ENCODE results near the gene MYL7. TPM values are rescaled to one million over a fixed set of nuclear protein-coding genes. Genes with fewer than 3 reads are reported as not detected.

Gene MYL7
- total RNA-seq, result not detected

DNA sequence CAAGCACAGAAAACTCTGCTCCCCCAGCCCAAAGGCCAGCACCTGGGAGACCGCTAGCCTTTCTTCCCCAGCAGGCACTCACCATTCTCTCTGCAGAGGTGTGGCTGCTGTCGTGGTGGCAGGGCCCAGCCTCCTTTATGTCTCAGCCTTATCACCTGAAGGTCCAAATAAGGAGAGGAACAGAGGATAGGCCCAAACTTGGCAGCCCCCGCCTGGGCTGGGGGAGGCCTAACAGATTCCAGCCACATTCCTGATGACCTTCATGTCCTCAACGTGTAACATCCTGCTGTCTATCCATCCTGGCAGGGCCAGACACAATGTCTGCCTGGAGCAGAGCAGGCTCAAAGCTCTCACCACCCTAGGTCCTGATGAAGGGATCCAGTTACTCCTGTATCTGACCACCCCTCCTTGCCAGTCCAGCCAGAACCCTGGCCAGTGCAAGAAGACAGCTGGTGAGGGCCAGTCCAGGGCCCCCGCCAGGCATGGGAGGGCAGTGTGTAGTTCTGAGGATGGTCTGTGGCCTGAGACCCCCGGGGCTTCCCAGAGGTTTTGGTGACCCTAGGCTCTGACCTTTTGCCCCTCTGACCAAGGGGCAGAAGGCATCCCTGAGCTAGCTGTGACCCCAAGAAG is at the start of gene MYL7:
Gene MYL7 (minus strand): TSS at position 112 of the 630 bp plus-strand sequence. CDS start 27 bp downstream, at position 85.
- no peak for DNase-seq
- no peaks in the 10 kb centered on the region for H3K36me3 ChIP-seq
- H3K4me1 ChIP-seq, result peaks cover 9 to 14% (median 11%) of the 10 kb centered on the region in 3 donors
- H3K27ac ChIP-seq, result no peak within 1 kb of the TSS
- no peak for TF ChIP-seq POLR2A (IDR thresholded peaks at IDR 0.05)
- TF ChIP-seq, protein P1, sequence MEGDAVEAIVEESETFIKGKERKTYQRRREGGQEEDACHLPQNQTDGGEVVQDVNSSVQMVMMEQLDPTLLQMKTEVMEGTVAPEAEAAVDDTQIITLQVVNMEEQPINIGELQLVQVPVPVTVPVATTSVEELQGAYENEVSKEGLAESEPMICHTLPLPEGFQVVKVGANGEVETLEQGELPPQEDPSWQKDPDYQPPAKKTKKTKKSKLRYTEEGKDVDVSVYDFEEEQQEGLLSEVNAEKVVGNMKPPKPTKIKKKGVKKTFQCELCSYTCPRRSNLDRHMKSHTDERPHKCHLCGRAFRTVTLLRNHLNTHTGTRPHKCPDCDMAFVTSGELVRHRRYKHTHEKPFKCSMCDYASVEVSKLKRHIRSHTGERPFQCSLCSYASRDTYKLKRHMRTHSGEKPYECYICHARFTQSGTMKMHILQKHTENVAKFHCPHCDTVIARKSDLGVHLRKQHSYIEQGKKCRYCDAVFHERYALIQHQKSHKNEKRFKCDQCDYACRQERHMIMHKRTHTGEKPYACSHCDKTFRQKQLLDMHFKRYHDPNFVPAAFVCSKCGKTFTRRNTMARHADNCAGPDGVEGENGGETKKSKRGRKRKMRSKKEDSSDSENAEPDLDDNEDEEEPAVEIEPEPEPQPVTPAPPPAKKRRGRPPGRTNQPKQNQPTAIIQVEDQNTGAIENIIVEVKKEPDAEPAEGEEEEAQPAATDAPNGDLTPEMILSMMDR (IDR thresholded peaks at IDR 0.05), result no peak
- H3K9me3 ChIP-seq, result no peaks in the 10 kb centered on the region
- peaks cover 0 to 20% (median 0%) of the 10 kb centered on the region in 4 donors for H3K27me3 ChIP-seq
- WGBS, 2 donors, result 60 to 81% methylated on average over 1 to 4 of the region's 6 CpGs
- intact Hi-C loops (cut with DNase I), result no loop called here
- no peak within 1 kb of the TSS for H3K4me3 ChIP-seq

- Histone ChIP-seq H3K9me3 (no peaks in the 10 kb centered on the region), H3K4me1 (peaks cover 1 to 4% (median 2%) of the 10 kb centered on the region in 3 donors), H3K27ac (no peak overlapping the region), H3K36me3 (no peaks in the 10 kb centered on the region), H3K27me3 (peaks cover 0 to 33% (median 0%) of the 10 kb centered on the region in 4 donors), H3K4me3 (no peak overlapping the region)
- intact Hi-C loops (cut with DNase I), result no loop called here
- no peak for DNase-seq
- no peak for TF ChIP-seq POLR2A (IDR thresholded peaks at IDR 0.05)
- TF ChIP-seq, protein P1 (IDR thresholded peaks at IDR 0.05), result no peak
- WGBS, 2 donors, result 78 to 79% methylated on average over 13 of the region's 14 CpGs
Observed at GRCh38 chr7:44189993-44190872, 49.1 kb upstream of the MYL7 start.

GRCh38 chr7:44189286-44189992 is 48.3 kb upstream of the MYL7 start, which contains the start of gene GCK:
TSS of gene GCK (minus strand) at chr7:44189439. CDS start at chr7:44188953, 486 bp downstream.
- intact Hi-C loops (cut with DNase I), result no loop called here
- no peaks in the 10 kb centered on the region for H3K36me3 ChIP-seq
- DNase-seq, result no peak
- no peak within 1 kb of the TSS for H3K4me3 ChIP-seq
- no CpG with 5 or more reads among the region's 11 CpGs for WGBS, 2 donors
- H3K9me3 ChIP-seq, result no peaks in the 10 kb centered on the region
- no peak for TF ChIP-seq POLR2A (IDR thresholded peaks at IDR 0.05)
- TF ChIP-seq, protein P1 (IDR thresholded peaks at IDR 0.05), result no peak
- peaks cover 7 to 12% (median 8%) of the 10 kb centered on the region in 3 donors for H3K4me1 ChIP-seq
- H3K27me3 ChIP-seq, result peaks cover 0 to 28% (median 0%) of the 10 kb centered on the region in 4 donors
- no peak within 1 kb of the TSS for H3K27ac ChIP-seq

GRCh38 chr7:44188480-44189225 is 47.5 kb upstream of the MYL7 start:
- peaks cover 8 to 20% (median 11%) of the 10 kb centered on the region in 3 donors for H3K4me1 ChIP-seq
- H3K36me3 ChIP-seq, result no peaks in the 10 kb centered on the region
- H3K27me3 ChIP-seq, result peaks cover 0 to 25% (median 0%) of the 10 kb centered on the region in 4 donors
- TF ChIP-seq POLR2A (IDR thresholded peaks at IDR 0.05), result no peak
- TF ChIP-seq, protein P1 (IDR thresholded peaks at IDR 0.05), result no peak
- no peak overlapping the region for H3K27ac ChIP-seq
- DNase-seq, result no peak
- no peaks in the 10 kb centered on the region for H3K9me3 ChIP-seq
- intact Hi-C loops (cut with DNase I), result no loop called here
- WGBS, 2 donors, result 80% methylated on average over 8 of the region's 16 CpGs; no CpG with 5 or more reads in 1 of the 2 donors
- no peak overlapping the region for H3K4me3 ChIP-seq

All from esophagus squamous epithelium (tissue), 5 donors.